ENCODE measurements around the gene ZNF362.
"Not testable (repeated sequence)": the region's sequence is repeated elsewhere in the genome, so short reads cannot be mapped to it uniquely, and the experiment has no call there.

ZNF362 gene

DNA sequence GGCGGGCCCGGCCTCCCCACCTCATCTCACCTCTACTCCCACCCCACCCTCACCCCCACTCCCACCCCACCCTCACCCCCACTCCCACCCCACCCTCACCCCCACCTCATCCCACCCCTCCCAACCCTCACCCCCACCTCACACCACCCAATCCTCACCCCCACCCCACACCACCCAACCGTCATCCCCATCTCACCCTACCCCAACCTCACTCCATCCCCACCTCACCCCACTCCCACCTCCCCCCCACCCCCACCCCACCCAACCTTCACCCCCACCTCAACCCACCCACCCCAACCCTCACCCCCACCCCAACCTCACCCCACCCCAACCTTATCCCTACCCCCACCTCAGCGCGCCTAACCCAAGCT is 51.2 kb downstream of the ZNF362 start:
- H3K4me3 ChIP-seq (ENCODE audit: low read depth, low read length): no peak overlapping the region
- DNase-seq (ENCODE audit: low read depth): no peak
- in situ Hi-C loops (cut with HindIII; ENCODE audit: low sequenced_read_pairs): no loop called here

DNA sequence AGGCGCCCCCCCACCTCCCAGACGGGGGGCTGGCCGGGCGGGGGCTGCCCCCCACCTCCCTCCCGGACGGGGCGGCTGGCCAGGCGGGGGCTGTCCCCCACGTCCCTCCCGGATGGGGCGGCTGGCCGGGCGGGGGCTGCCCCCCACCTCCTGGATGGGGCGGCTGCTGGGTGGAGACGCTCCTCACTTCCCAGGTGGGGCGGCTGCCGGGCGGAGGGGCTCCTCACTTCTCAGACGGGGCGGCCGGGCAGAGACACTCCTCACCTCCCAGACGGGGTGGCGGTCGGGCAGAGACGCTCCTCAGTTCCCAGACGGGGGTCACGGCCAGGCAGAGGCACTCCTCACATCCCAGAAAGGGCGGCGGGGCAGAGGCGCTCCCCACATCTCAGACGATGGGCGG is 53.1 kb downstream of the ZNF362 start:
- in situ Hi-C loops (cut with HindIII; ENCODE audit: low sequenced_read_pairs); DNase-seq (ENCODE audit: low read depth); H3K4me3 ChIP-seq (ENCODE audit: low read depth, low read length): not testable (repeated sequence)

More for the DNA sequence above, 51.2 kb downstream of the ZNF362 start:
- TF ChIP-seq, protein P1, sequence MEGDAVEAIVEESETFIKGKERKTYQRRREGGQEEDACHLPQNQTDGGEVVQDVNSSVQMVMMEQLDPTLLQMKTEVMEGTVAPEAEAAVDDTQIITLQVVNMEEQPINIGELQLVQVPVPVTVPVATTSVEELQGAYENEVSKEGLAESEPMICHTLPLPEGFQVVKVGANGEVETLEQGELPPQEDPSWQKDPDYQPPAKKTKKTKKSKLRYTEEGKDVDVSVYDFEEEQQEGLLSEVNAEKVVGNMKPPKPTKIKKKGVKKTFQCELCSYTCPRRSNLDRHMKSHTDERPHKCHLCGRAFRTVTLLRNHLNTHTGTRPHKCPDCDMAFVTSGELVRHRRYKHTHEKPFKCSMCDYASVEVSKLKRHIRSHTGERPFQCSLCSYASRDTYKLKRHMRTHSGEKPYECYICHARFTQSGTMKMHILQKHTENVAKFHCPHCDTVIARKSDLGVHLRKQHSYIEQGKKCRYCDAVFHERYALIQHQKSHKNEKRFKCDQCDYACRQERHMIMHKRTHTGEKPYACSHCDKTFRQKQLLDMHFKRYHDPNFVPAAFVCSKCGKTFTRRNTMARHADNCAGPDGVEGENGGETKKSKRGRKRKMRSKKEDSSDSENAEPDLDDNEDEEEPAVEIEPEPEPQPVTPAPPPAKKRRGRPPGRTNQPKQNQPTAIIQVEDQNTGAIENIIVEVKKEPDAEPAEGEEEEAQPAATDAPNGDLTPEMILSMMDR (IDR thresholded peaks at IDR 0.05; ENCODE audit: low read depth, low read length, missing control alignments): no peak

DNA sequence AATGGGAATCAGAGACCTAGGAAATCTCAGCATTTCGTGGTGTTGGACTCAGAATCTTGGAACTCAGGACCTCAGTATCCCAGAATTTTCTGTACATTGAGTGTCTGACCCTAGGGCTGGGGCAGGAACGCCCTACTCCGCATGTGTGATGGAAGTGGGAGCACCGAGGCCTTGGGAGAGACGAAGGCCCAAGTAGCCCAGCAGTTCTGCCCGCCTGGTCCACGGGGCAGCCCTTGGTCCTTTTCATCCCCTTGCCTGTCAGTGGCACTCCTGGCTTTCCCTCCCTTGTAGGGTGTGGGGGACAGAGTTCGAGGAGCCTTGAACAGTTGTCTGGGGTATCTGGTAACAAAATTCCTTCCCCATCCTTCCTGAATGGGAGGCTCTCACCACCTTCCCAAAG is 54.4 kb downstream of the ZNF362 start:
- DNase-seq (ENCODE audit: low read depth): no peak
- TF ChIP-seq, protein P1 (IDR thresholded peaks at IDR 0.05; ENCODE audit: low read depth, low read length, missing control alignments): no peak
- no peak overlapping the region for H3K4me3 ChIP-seq (ENCODE audit: low read depth, low read length)
- in situ Hi-C loops (cut with HindIII; ENCODE audit: low sequenced_read_pairs): no loop called here

DNA sequence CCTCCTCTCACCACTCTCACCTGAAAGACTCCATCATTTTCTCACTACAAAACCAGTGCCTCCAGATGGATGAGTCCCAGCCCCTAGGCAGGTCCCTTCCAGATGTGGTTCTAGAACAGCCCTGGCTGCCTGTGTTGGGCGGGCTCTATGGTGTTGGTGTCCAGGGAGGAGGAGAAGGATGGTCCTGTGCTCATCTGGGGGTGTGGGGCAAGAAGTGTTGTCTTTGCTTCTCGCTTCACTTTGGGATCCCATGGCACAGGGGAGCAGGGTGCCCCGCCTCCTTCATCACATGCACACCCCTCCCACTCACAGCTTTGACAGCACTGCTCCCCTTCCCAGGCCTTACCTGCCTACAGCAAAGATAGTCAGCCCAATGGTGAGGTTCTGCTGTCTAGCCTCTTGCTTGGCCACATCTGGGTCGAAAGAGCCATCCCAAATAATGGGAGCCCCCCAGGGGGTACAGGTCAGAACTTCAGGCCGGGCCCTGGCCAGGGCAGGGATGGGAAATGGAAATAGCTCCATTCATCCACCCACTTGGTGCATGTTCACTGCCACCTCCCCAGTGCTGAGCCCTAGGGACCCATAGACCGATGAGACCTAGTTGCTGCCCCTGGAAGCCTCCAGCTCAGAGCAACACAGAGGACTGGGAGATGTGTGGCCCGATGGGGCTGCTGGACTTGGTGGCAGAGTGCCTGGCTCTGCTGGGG is 55.6 kb downstream of the ZNF362 start:
- TF ChIP-seq, protein P1 (IDR thresholded peaks at IDR 0.05; ENCODE audit: low read depth, low read length, missing control alignments): no peak
- in situ Hi-C loops (cut with HindIII; ENCODE audit: low sequenced_read_pairs): no loop called here
- H3K4me3 ChIP-seq (ENCODE audit: low read depth, low read length): no peak overlapping the region
- DNase-seq (ENCODE audit: low read depth): no peak

DNA sequence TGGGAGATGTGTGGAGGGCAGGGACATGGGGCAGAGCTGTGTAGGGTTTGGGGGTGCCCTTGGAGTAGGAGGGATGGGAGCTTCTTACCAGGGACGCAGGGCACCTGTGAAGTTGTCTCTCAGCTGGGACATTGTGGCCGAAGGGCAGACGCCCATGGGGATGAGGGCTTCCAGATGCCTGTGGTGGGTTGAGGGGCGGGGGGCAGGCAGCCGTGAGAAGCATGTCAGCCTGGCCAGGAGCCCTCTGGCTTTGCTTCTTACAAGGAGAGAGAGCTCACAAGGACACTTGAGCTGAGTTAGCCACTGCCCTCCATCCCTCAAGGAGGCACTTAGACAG is 56.1 kb downstream of the ZNF362 start:
- no peak overlapping the region for H3K4me3 ChIP-seq (ENCODE audit: low read depth, low read length)
- no peak for DNase-seq (ENCODE audit: low read depth)
- in situ Hi-C loops (cut with HindIII; ENCODE audit: low sequenced_read_pairs): no loop called here
- TF ChIP-seq, protein P1 (IDR thresholded peaks at IDR 0.05; ENCODE audit: low read depth, low read length, missing control alignments): no peak

DNA sequence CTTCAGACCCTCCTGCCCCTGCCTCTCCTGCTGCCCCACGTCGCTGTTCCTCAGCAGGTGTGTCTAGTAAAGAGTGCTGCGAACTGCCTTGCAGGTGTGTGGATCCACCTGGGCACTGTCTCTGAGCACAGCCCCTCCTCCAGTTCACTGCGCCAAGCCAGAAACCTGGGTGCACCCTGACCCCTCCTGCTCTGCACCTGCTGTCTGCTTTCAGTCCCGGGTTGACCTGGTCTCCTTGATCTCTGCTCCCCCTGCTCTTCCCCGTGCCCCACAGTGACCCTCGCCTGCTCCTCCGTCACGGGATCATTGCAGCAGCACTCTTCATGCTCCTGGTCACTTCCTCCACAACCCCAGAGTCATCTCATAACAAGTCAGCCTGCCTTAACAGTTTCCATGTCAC is 58.1 kb downstream of the ZNF362 start:
- in situ Hi-C loops (cut with HindIII; ENCODE audit: low sequenced_read_pairs): no loop called here
- DNase-seq (ENCODE audit: low read depth): no peak
- no peak overlapping the region for H3K4me3 ChIP-seq (ENCODE audit: low read depth, low read length)
- TF ChIP-seq, protein P1 (IDR thresholded peaks at IDR 0.05; ENCODE audit: low read depth, low read length, missing control alignments): no peak

DNA sequence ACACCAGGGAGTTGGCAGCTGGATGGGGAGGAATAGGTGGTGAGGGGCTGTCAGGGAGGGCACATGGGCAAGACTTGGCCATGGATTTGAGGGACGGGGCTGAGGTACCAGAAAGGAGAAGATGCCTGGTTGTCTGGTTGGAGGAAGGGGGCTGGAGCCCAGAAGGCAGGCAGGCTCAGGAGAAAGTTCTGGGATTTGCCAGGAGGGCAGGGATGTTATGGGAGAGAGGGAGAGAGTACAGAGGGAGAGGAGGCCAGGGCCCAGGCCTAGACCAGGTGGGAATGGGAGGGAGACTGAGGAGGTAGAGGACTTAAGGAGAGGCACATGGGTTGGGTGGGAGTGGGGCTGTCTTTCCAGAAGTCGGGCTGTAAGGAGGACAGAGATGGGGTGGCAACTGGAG is 60.3 kb downstream of the ZNF362 start:
- no peak for DNase-seq (ENCODE audit: low read depth)

More for the DNA sequence above, 60.3 kb downstream of the ZNF362 start:
- H3K4me3 ChIP-seq (ENCODE audit: low read depth, low read length): no peak overlapping the region
- TF ChIP-seq, protein P1 (IDR thresholded peaks at IDR 0.05; ENCODE audit: low read depth, low read length, missing control alignments): no peak
- in situ Hi-C loops (cut with HindIII; ENCODE audit: low sequenced_read_pairs): no loop called here
